ENCODE measurements around the gene TMEM242. TPM values are rescaled to one million over a fixed set of nuclear protein-coding genes. Genes with fewer than 3 reads are reported as not detected.

TMEM242 gene
- total and polyA plus RNA-seq, 2 donors (not counting 3 experiments of a cell fraction or from before 2014, with no cell fraction given), result 5.3 to 15.5 TPM

- no peaks in the 10 kb centered on the region for H3K27me3 ChIP-seq (ENCODE audit: control insufficient read depth in 2 of 2, insufficient read depth in 2 of 2, low read length in 2 of 2)
- BruUV-seq (replicated peaks), result no TSS peak
- ChIA-PET CTCF (interaction anchor here (1.4 kb wide), 1 partner anchor 13 kb away, joined by 7 read pairs; no protein-coding TSS in a partner anchor), POLR2A (no interaction called here)
- no peak for DNase-seq (ENCODE audit: low read depth, low spot score)
- no peak overlapping the region for H3K4me3 ChIP-seq (replicated peaks in 1 of 3; ENCODE audit: insufficient read depth in 1 of 3, low read depth in 1 of 3, low read length in 3 of 3)
- no peaks in the 10 kb centered on the region for H3K79me2 ChIP-seq (ENCODE audit: control insufficient read depth, insufficient read depth, low read length)
- H3K4me2 ChIP-seq (ENCODE audit: insufficient read depth, low read length), result no peak overlapping the region
- TF ChIP-seq POLR2A (IDR thresholded peaks at IDR 0.05; ENCODE audit: low read depth, low read length) (no peak), POLR2AphosphoS5 (IDR thresholded peaks at IDR 0.05; ENCODE audit: insufficient read depth, low read depth, low read length) (no peak), JUN (IDR thresholded peaks at IDR 0.05; ENCODE audit: borderline replicate concordance, insufficient read depth, insufficient read length, low read depth) (no peak), EZH2 (IDR thresholded peaks at IDR 0.05; ENCODE audit: borderline replicate concordance, low read depth, low read length, severe bottlenecking) (no peak), GATA2 (IDR thresholded peaks at IDR 0.05; ENCODE audit: insufficient read depth, insufficient read length, low read depth, low read length) (no peak), MAX (IDR thresholded peaks at IDR 0.05; ENCODE audit: insufficient read depth, insufficient read length) (no peak), FOS (IDR thresholded peaks at IDR 0.05; ENCODE audit: borderline replicate concordance, insufficient read depth, low read length) (no peak), MYC (IDR thresholded peaks at IDR 0.05; ENCODE audit: low read depth, low read length) (no peak)
- peaks cover 4 to 6% of the 10 kb centered on the region in 2 experiments for H3K36me3 ChIP-seq (ENCODE audit: control insufficient read depth in 2 of 2, extremely low read depth in 1 of 2, insufficient read depth in 2 of 2, low read length in 2 of 2)
- intact Hi-C loops (cut with micrococcal nuclease) (loop anchor here (1.0 kb wide), 1 partner anchor 17 kb away; no protein-coding TSS in a partner anchor), dilution Hi-C loops (cut with MboI; ENCODE audit: extremely low pct_ligation_motif_present, low sequenced_read_pairs) (no loop called here)
- FAIRE-seq, result no peak
- no peak overlapping the region for H2AFZ ChIP-seq (ENCODE audit: low read depth, low read length)
- H3K9ac ChIP-seq (replicated peaks; ENCODE audit: extremely low read depth, insufficient read depth, low read length), result no peak overlapping the region
- H3K4me1 ChIP-seq (ENCODE audit: control insufficient read depth, extremely low read depth, insufficient read depth, low read length), result no peaks in the 10 kb centered on the region
- H3K27ac ChIP-seq (ENCODE audit: insufficient read depth, low read depth, low read length), result no peak overlapping the region
- no peaks in the 10 kb centered on the region for H4K20me1 ChIP-seq (replicated peaks; ENCODE audit: control insufficient read depth, extremely low read depth, insufficient read depth, low read length)
- no peaks in the 10 kb centered on the region for H3K9me3 ChIP-seq (replicated peaks; ENCODE audit: control insufficient read depth, insufficient read depth, low read length)
- H3K9me1 ChIP-seq (replicated peaks; ENCODE audit: control insufficient read depth, extremely low read depth, insufficient read depth, low read length), result no peaks in the 10 kb centered on the region
Measured at GRCh38 chr6:157294654-157295053, 28.7 kb downstream of the TMEM242 start.

GRCh38 chr6:157293780-157294179 is 29.5 kb downstream of the TMEM242 start:
- Histone ChIP-seq H3K27ac (ENCODE audit: insufficient read depth, low read depth, low read length) (no peak overlapping the region), H3K9ac (replicated peaks; ENCODE audit: extremely low read depth, insufficient read depth, low read length) (no peak overlapping the region), H2AFZ (ENCODE audit: low read depth, low read length) (no peak overlapping the region), H3K4me2 (ENCODE audit: insufficient read depth, low read length) (no peak overlapping the region), H3K9me3 (replicated peaks; ENCODE audit: control insufficient read depth, insufficient read depth, low read length) (no peaks in the 10 kb centered on the region), H3K79me2 (ENCODE audit: control insufficient read depth, insufficient read depth, low read length) (no peaks in the 10 kb centered on the region), H3K4me3 (replicated peaks in 1 of 3; ENCODE audit: insufficient read depth in 1 of 3, low read depth in 1 of 3, low read length in 3 of 3) (no peak overlapping the region), H3K36me3 (ENCODE audit: control insufficient read depth in 2 of 2, extremely low read depth in 1 of 2, insufficient read depth in 2 of 2, low read length in 2 of 2) (peaks cover 4 to 7% of the 10 kb centered on the region in 2 experiments), H3K27me3 (ENCODE audit: control insufficient read depth in 2 of 2, insufficient read depth in 2 of 2, low read length in 2 of 2) (no peaks in the 10 kb centered on the region), H4K20me1 (replicated peaks; ENCODE audit: control insufficient read depth, extremely low read depth, insufficient read depth, low read length) (no peaks in the 10 kb centered on the region), H3K4me1 (ENCODE audit: control insufficient read depth, extremely low read depth, insufficient read depth, low read length) (no peaks in the 10 kb centered on the region), H3K9me1 (replicated peaks; ENCODE audit: control insufficient read depth, extremely low read depth, insufficient read depth, low read length) (no peaks in the 10 kb centered on the region)
- dilution Hi-C loops (cut with MboI; ENCODE audit: extremely low pct_ligation_motif_present, low sequenced_read_pairs), result no loop called here
- no TSS peak for BruUV-seq (replicated peaks)
- POLR2A ChIA-PET, result no interaction called here
- intact Hi-C loops (cut with micrococcal nuclease), result no loop called here
- CTCF ChIA-PET, result no interaction called here
- FAIRE-seq (no peak), DNase-seq (ENCODE audit: low read depth, low spot score) (no peak)
- TF ChIP-seq POLR2AphosphoS5 (IDR thresholded peaks at IDR 0.05; ENCODE audit: insufficient read depth, low read depth, low read length) (no peak), POLR2A (IDR thresholded peaks at IDR 0.05; ENCODE audit: low read depth, low read length) (no peak), JUN (IDR thresholded peaks at IDR 0.05; ENCODE audit: borderline replicate concordance, insufficient read depth, insufficient read length, low read depth) (no peak), CTCF (IDR thresholded peaks at IDR 0.05; ENCODE audit: extremely low read depth in 1 of 2, insufficient read depth in 1 of 2, low read depth in 1 of 2, low read length in 2 of 2) (no peak), EZH2 (IDR thresholded peaks at IDR 0.05; ENCODE audit: borderline replicate concordance, low read depth, low read length, severe bottlenecking) (no peak), GATA2 (IDR thresholded peaks at IDR 0.05; ENCODE audit: insufficient read depth, insufficient read length, low read depth, low read length) (no peak), MAX (IDR thresholded peaks at IDR 0.05; ENCODE audit: insufficient read depth, insufficient read length) (no peak), FOS (IDR thresholded peaks at IDR 0.05; ENCODE audit: borderline replicate concordance, insufficient read depth, low read length) (no peak), MYC (IDR thresholded peaks at IDR 0.05; ENCODE audit: low read depth, low read length) (no peak)

Measured in endothelial cell of umbilical vein (primary cell).